GM23248 (cell line): ENCODE data around the gene TNFRSF1A.

Source experiments
- EZH2 ChIP-seq: fragments of 200-600 bp; sonication (generic); IDR thresholded peaks from 2 replicates; pipeline ENCODE4 v1.6.1; 2018; ENCODE audit warnings: antibody characterized with exemption, mild to moderate bottlenecking; ENCODE audit not compliant: insufficient read depth, poor library complexity, severe bottlenecking
- EZH2phosphoT487 ChIP-seq: fragments of 200-600 bp; sonication (generic); IDR thresholded peaks from 2 replicates; pipeline ENCODE4 v1.6.1; 2018; ENCODE audit warnings: antibody characterized with exemption, moderate library complexity, mild to moderate bottlenecking, low read depth; ENCODE audit not compliant: insufficient read depth

DNA sequence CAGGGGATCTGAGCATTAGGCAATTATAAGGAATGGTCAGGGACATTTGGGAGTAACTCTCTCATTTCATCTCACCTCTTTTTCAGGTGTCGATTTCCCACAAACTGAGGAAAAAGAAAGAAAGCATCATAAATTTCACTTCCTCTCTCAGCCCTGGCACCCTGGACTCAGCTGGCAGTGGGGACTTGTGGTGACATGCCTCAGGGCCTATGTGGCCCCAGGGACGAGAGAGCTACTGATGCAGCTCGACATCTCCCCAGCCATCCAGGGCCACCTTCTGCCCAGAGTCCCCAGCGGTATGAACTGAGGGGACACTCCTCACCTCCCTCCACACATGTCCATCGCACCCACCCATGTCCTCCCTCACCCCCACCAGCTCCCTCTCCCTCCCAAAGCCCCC, 11.7 kb downstream of the TNFRSF1A start:
- TF ChIP-seq EZH2 (no peak), EZH2phosphoT487 (no peak)
